Measurements from ENCODE around the gene ATP1A2. TPM values are rescaled to one million over a fixed set of nuclear protein-coding genes. Genes with fewer than 3 reads are reported as not detected.

ATP1A2 gene
- total and polyA plus RNA-seq, 2 experiments from 2014 or later = 11.3 to 40.9 TPM

- DNase-seq (ENCODE audit: low read depth in 1 of 2, low spot score in 1 of 2) = no peak
- H3K9me3 ChIP-seq (ENCODE audit: low read depth) = no peaks in the 10 kb centered on the region
- TF ChIP-seq CTCF (IDR thresholded peaks at IDR 0.05; ENCODE audit: low read depth, low read length) = no peak
- H3K27ac ChIP-seq = no peak overlapping the region
- H3K4me3 ChIP-seq = no peak overlapping the region
- H3K4me1 ChIP-seq (ENCODE audit: low read depth) = peaks cover 25% of the 10 kb centered on the region
- H3K36me3 ChIP-seq = no peaks in the 10 kb centered on the region
- no peaks in the 10 kb centered on the region for H3K27me3 ChIP-seq
These were observed 70.7 kb downstream of the ATP1A2 start for GRCh38 chr1:160186246-160186645.

GRCh38 chr1:160186729-160187128 is 71.2 kb downstream of the ATP1A2 start:
- Histone ChIP-seq H3K36me3 (no peaks in the 10 kb centered on the region), H3K4me3 (no peak overlapping the region), H3K27me3 (no peaks in the 10 kb centered on the region), H3K4me1 (ENCODE audit: low read depth) (peaks cover 30% of the 10 kb centered on the region), H3K9me3 (ENCODE audit: low read depth) (no peaks in the 10 kb centered on the region), H3K27ac (no peak overlapping the region)
- no peak for TF ChIP-seq CTCF (IDR thresholded peaks at IDR 0.05; ENCODE audit: low read depth, low read length)
- no peak for DNase-seq (ENCODE audit: low read depth in 1 of 2, low spot score in 1 of 2)

GRCh38 chr1:160187407-160187806 is 71.8 kb downstream of the ATP1A2 start:
- no peak for DNase-seq (ENCODE audit: low read depth in 1 of 2, low spot score in 1 of 2)
- TF ChIP-seq CTCF (IDR thresholded peaks at IDR 0.05; ENCODE audit: low read depth, low read length) = no peak
- no peaks in the 10 kb centered on the region for H3K27me3 ChIP-seq
- no peak overlapping the region for H3K4me3 ChIP-seq
- H3K27ac ChIP-seq = no peak overlapping the region
- peaks cover 37% of the 10 kb centered on the region for H3K4me1 ChIP-seq (ENCODE audit: low read depth)
- no peaks in the 10 kb centered on the region for H3K9me3 ChIP-seq (ENCODE audit: low read depth)
- H3K36me3 ChIP-seq = no peaks in the 10 kb centered on the region

- Histone ChIP-seq H3K9me3 (ENCODE audit: low read depth) (no peaks in the 10 kb centered on the region), H3K27me3 (no peaks in the 10 kb centered on the region), H3K36me3 (no peaks in the 10 kb centered on the region), H3K4me1 (ENCODE audit: low read depth) (peaks cover 45% of the 10 kb centered on the region), H3K4me3 (no peak overlapping the region), H3K27ac (peak overlapping the region; percentile 21)
- no peak for DNase-seq (ENCODE audit: low read depth in 1 of 2, low spot score in 1 of 2)
- TF ChIP-seq CTCF (IDR thresholded peaks at IDR 0.05; ENCODE audit: low read depth, low read length) = no peak
These were observed 72.8 kb downstream of the ATP1A2 start for GRCh38 chr1:160188341-160188740.

- H3K4me3 ChIP-seq = no peak within 1 kb of the TSS
- H3K9me3 ChIP-seq (ENCODE audit: low read depth) = no peaks in the 10 kb centered on the region
- peak; percentile 58 to 64 for DNase-seq (ENCODE audit: low read depth in 1 of 2, low spot score in 1 of 2)
- H3K36me3 ChIP-seq = no peaks in the 10 kb centered on the region
- TF ChIP-seq CTCF (IDR thresholded peaks at IDR 0.05; ENCODE audit: low read depth, low read length) = no peak
- H3K27me3 ChIP-seq = no peaks in the 10 kb centered on the region
- peak within 1 kb of the TSS; percentile 86 for H3K27ac ChIP-seq
- H3K4me1 ChIP-seq (ENCODE audit: low read depth) = peaks cover 47% of the 10 kb centered on the region
These were observed 74.4 kb downstream of the ATP1A2 start, which contains the start of gene CASQ1 for GRCh38 chr1:160189649-160190625. CASQ1 (plus strand) TSS chr1:160190575; CDS start chr1:160190752, 177 bp downstream.
